PC-3 (cell line): ENCODE measurements around the gene TMEM231. TPM values are rescaled to one million over a fixed set of nuclear protein-coding genes. Genes with fewer than 3 reads are reported as not detected.

ENCODE experiments used
- ATAC-seq: fragments of 200-7000 bp; cut with Tn5 transposase; 2 replicates; pipeline ENCODE4 v1.9.1; 2020; ENCODE audit warnings: mild to moderate bottlenecking, moderate library complexity
- BruUV-seq: library from RNA; stranded (reverse); fragments of 400-500 nt; replicated peaks from 2 replicates; lab custom pipeline; 2021; lab: Mats Ljungman, UMichigan
- CTCF ChIA-PET: fragments of 300-600 bp; sonication (Branson Sonifier 250); formaldehyde crosslinking; loops from one replicate; lab custom pipeline; 2022; ENCODE audit warnings: antibody characterized with exemption; lab: Charles Lee
- POLR2A ChIA-PET: fragments of 300-600 bp; sonication (Branson Sonifier 250); formaldehyde crosslinking; loops from one replicate; lab custom pipeline; 2022; ENCODE audit warnings: antibody characterized with exemption; ENCODE audit not compliant: unreplicated experiment; lab: Charles Lee
- DNase-seq: peaks from one replicate; pipeline ENCODE4 v3.0.0-alpha.2; 2015
- H2AFZ ChIP-seq: fragments of 300-600 bp; sonication (generic); 2 replicates; pipeline ENCODE4 v1.6.0; 2016; ENCODE audit warnings: antibody characterized with exemption, low read length
- H3F3A ChIP-seq: fragments of 300-600 bp; sonication (generic); one replicate; pipeline ENCODE4 v1.6.0; 2017; ENCODE audit warnings: antibody characterized with exemption, low read length, control low read depth, mild to moderate bottlenecking; ENCODE audit not compliant: unreplicated experiment
- H3K27ac ChIP-seq: fragments of 300-600 bp; sonication (generic); 2 replicates; pipeline ENCODE4 v1.5.1; 2016; ENCODE audit warnings: mild to moderate bottlenecking, low read length
- H3K27me3 ChIP-seq: fragments of 300-600 bp; sonication (generic); 2 replicates; pipeline ENCODE4 v1.6.1; 2016; ENCODE audit warnings: low read length, mixed read lengths
- H3K36me3 ChIP-seq: fragments of 300-600 bp; sonication (generic); 2 replicates; pipeline ENCODE4 v1.6.1; 2016; ENCODE audit warnings: low read depth, mixed run types, low read length, mixed read lengths
- H3K4me1 ChIP-seq: fragments of 300-600 bp; sonication (generic); 2 replicates; pipeline ENCODE4 v1.5.1; 2016; ENCODE audit warnings: low read length; ENCODE audit not compliant: insufficient read depth
- H3K4me2 ChIP-seq: fragments of 300-600 bp; sonication (generic); 2 replicates; pipeline ENCODE4 v1.6.0; 2016; ENCODE audit warnings: low read length
- H3K4me3 ChIP-seq: fragments of 300-600 bp; sonication (generic); 2 replicates; pipeline ENCODE4 v1.5.1; 2016; ENCODE audit warnings: mild to moderate bottlenecking, low read length, mixed read lengths
- H3K79me2 ChIP-seq: fragments of 300-600 bp; sonication (generic); 2 replicates; pipeline ENCODE4 v1.6.1; 2017; ENCODE audit warnings: low read length, mixed read lengths
- H3K9ac ChIP-seq: fragments of 300-600 bp; sonication (generic); 2 replicates; pipeline ENCODE4 v1.6.0; 2016; ENCODE audit warnings: mild to moderate bottlenecking, low read length
- H3K9me2 ChIP-seq: fragments of 300-600 bp; sonication (generic); replicated peaks from 2 replicates; pipeline ENCODE4 v1.6.1; 2016; ENCODE audit warnings: mixed run types, low read length, mixed read lengths
- H3K9me3 ChIP-seq: fragments of 300-600 bp; sonication (generic); 2 replicates; pipeline ENCODE4 v1.6.1; 2016; ENCODE audit warnings: low read length, mixed read lengths
- H4K20me1 ChIP-seq: fragments of 300-600 bp; sonication (generic); 2 replicates; pipeline ENCODE4 v1.6.1; 2016; ENCODE audit warnings: low read length, mixed read lengths
- CTCF ChIP-seq: fragments of 300-600 bp; sonication (generic); conservative IDR thresholded peaks from 2 replicates; pipeline ENCODE4 v1.5.1; 2017; ENCODE audit warnings: antibody characterized with exemption, low read depth, mild to moderate bottlenecking, low read length
- EZH2 ChIP-seq: fragments of 300-600 bp; sonication (generic); IDR thresholded peaks from one replicate; pipeline ENCODE4 v1.6.1; 2017; ENCODE audit warnings: antibody characterized with exemption, mild to moderate bottlenecking, low read length; ENCODE audit not compliant: unreplicated experiment
- EZH2phosphoT487 ChIP-seq: fragments of 300-600 bp; sonication (generic); IDR thresholded peaks from 2 replicates; pipeline ENCODE4 v1.6.1; 2018; ENCODE audit warnings: mild to moderate bottlenecking, antibody characterized with exemption, low read length, borderline replicate concordance
- intact Hi-C: fragments of 100-400 bp; cut with micrococcal nuclease; formaldehyde crosslinking; loops from 2 replicates; pipeline ENCODE4 v1.9.0; 2023
- total RNA-seq: library from RNA; depleted of rRNA; stranded (reverse); fragments of >200 nt; gene quantifications from 2 replicates; pipeline ENCODE4 v1.2.3, GENCODE V29; 2014

Gene TMEM231
- total RNA-seq, 1 experiment from 2014 or later: 20.2 TPM

- no peak for TF ChIP-seq EZH2
- no peak for TF ChIP-seq CTCF
- no peak for TF ChIP-seq EZH2phosphoT487
- ATAC-seq: peak; percentile 21
- H2AFZ ChIP-seq: peak overlapping the region; percentile 92
- CTCF ChIA-PET: interaction anchor here (1.5 kb wide), 1 partner anchor 56 kb away, joined by 6 read pairs; no protein-coding TSS in a partner anchor
- no peak overlapping the region for H3K27ac ChIP-seq
- H3K9me3 ChIP-seq: no peaks in the 10 kb centered on the region
- peak overlapping the region; percentile 82 for H3K4me3 ChIP-seq
- peaks cover 20% of the 10 kb centered on the region for H3K79me2 ChIP-seq
- peak overlapping the region; percentile 92 for H3K4me2 ChIP-seq
- no peaks in the 10 kb centered on the region for H3K27me3 ChIP-seq
- intact Hi-C loops: loop anchor here (5.0 kb wide), 1 partner anchor 93 kb away; no protein-coding TSS in a partner anchor
- POLR2A ChIA-PET: no interaction called here
- H3F3A ChIP-seq: no peaks in the 10 kb centered on the region
- DNase-seq: peak; percentile 3
- no peaks in the 10 kb centered on the region; the same call in 1 of the 2 replicates for H3K36me3 ChIP-seq
- H3K9me2 ChIP-seq: no peaks in the 10 kb centered on the region
- peak overlapping the region; percentile 77; the same call in 1 of the 2 replicates for H3K9ac ChIP-seq
- no peaks in the 10 kb centered on the region for H4K20me1 ChIP-seq
- no peaks in the 10 kb centered on the region for H3K4me1 ChIP-seq
- BruUV-seq: no TSS peak
Observed at GRCh38 chr16:75565640-75566039, 9.6 kb upstream of the TMEM231 start.

- H3K4me3 ChIP-seq: no peak overlapping the region
- H3K79me2 ChIP-seq: no peaks in the 10 kb centered on the region; the same call in 1 of the 2 replicates
- DNase-seq (no peak), ATAC-seq (no peak)
- H3K9me3 ChIP-seq: no peaks in the 10 kb centered on the region
- CTCF ChIA-PET: no interaction called here
- H2AFZ ChIP-seq: no peak overlapping the region
- H3K36me3 ChIP-seq: no peaks in the 10 kb centered on the region
- BruUV-seq: no TSS peak
- H3K27ac ChIP-seq: no peak overlapping the region
- no peaks in the 10 kb centered on the region for H3F3A ChIP-seq
- no peaks in the 10 kb centered on the region for H4K20me1 ChIP-seq
- TF ChIP-seq CTCF (no peak), EZH2phosphoT487 (no peak), EZH2 (no peak)
- no peaks in the 10 kb centered on the region for H3K27me3 ChIP-seq
- no peak overlapping the region for H3K9ac ChIP-seq
- no peak overlapping the region for H3K4me2 ChIP-seq
- no peaks in the 10 kb centered on the region for H3K9me2 ChIP-seq
- POLR2A ChIA-PET: no interaction called here
- intact Hi-C loops: loop anchor here (5.0 kb wide), 2 partner anchors 63 to 88 kb away; partner anchors contain the start of genes ADAT1, KARS1 and TERF2IP
- peaks cover 5% of the 10 kb centered on the region; the same call in 1 of the 2 replicates for H3K4me1 ChIP-seq
Observed at GRCh38 chr16:75559564-75560372, 3.7 kb upstream of the TMEM231 start.
